Right atrium auricular region (tissue), 2 donors: Measurements from ENCODE around the gene ATF7IP2. TPM values are rescaled to one million over a fixed set of nuclear protein-coding genes. Genes with fewer than 3 reads are reported as not detected.

Experiments used
- DNase-seq: peaks from one replicate; pipeline ENCODE4 v3.0.0-alpha.2; 2019; ENCODE audit warnings: low spot score
- H3K27ac ChIP-seq, 2 donors: fragments of 200-600 bp; sonication (generic); 1 replicate in 1 of 2; 2 replicates in 1 of 2; pipeline ENCODE4 v1.5.1; 2016 to 2019
- H3K27me3 ChIP-seq, 2 donors: fragments of 200-600 bp; sonication (generic); one replicate each; pipeline versions ENCODE4 v1.5.1 to v1.6.0; 2017 to 2019
- H3K36me3 ChIP-seq: fragments of 200-600 bp; sonication (generic); one replicate; pipeline ENCODE4 v1.5.1; 2016
- H3K4me1 ChIP-seq, 2 donors: fragments of 200-600 bp; sonication (generic); one replicate each; pipeline versions ENCODE4 v1.5.1 to v1.6.0; 2017 to 2019
- H3K4me3 ChIP-seq, 2 donors: fragments of 200-600 bp; sonication (generic); 1 replicate in 1 of 2; 2 replicates in 1 of 2; pipeline ENCODE4 v1.5.1; 2017 to 2019; ENCODE audit warnings: mild to moderate bottlenecking in 1 of 2, moderate library complexity in 1 of 2
- H3K9me3 ChIP-seq, 2 donors: fragments of 200-600 bp; sonication (generic); one replicate each; pipeline ENCODE4 v1.5.1; 2019
- CTCF ChIP-seq, 2 donors: fragments of 200-600 bp; sonication (generic); IDR thresholded peaks; one replicate each; pipeline ENCODE4 v1.5.1; 2019; ENCODE audit warnings: antibody characterized with exemption in 2 of 2
- total RNA-seq, 2 donors: library from RNA; depleted of rRNA; stranded (reverse); fragments of >200 nt; gene quantifications; one replicate each; pipeline ENCODE4 v1.1.0, GENCODE V29; 2016

ATF7IP2 gene
- total RNA-seq, 2 donors from 2014 or later, result 22.6 to 32.7 TPM

DNA sequence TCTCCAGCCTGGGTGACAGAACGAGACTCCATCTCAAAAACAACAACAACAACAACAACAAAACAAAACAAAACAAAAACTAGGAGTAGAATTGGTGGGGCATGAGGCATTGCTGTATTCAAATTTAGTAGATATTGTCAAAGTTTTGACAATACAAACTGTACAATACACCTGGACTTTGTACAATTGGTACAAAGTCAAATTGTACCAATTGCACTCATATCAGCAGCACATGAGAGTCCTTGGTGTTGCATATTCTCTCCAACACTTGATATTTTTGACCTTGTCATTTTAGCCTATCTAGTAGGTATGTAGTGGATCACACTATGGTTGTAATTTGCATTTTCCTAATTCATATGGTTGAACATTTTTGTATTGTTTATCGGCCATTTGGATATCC is 14.3 kb upstream of the ATF7IP2 start:
- H3K4me3 ChIP-seq, result no peak overlapping the region
- no peak for DNase-seq

DNA sequence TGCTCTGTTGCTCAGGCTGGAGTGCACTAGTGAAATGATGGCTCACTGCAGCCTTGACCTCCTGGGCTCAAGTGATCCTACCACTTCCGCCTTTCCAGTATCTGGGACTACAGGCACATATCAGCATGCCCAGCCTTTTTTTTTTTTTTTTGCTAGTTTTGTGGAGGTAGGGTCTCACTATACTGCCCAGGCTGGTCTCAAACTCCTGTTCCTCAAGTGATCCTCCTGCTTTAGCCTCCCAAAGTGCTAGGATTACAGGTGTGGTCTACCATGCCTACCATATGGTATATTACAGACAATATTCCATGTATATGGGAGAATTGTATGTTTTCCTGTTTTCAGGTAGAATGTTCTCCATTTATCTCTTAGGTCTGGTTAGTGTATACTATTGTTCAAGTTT is 12.3 kb upstream of the ATF7IP2 start:
- Histone ChIP-seq H3K9me3 (peaks cover 0 to 8% of the 10 kb centered on the region in 2 donors), H3K27ac (no peak overlapping the region), H3K4me3 (no peak overlapping the region), H3K36me3 (no peaks in the 10 kb centered on the region), H3K27me3 (no peaks in the 10 kb centered on the region), H3K4me1 (no peaks in the 10 kb centered on the region)
- DNase-seq, result no peak
- no peak for TF ChIP-seq CTCF (IDR thresholded peaks at IDR 0.05)

More for the DNA sequence above, 14.3 kb upstream of the ATF7IP2 start:
- Histone ChIP-seq H3K4me1 (no peaks in the 10 kb centered on the region), H3K27ac (no peak overlapping the region), H3K36me3 (no peaks in the 10 kb centered on the region), H3K27me3 (no peaks in the 10 kb centered on the region), H3K9me3 (peaks cover 0 to 8% of the 10 kb centered on the region in 2 donors)
- no peak for TF ChIP-seq CTCF (IDR thresholded peaks at IDR 0.05)

DNA sequence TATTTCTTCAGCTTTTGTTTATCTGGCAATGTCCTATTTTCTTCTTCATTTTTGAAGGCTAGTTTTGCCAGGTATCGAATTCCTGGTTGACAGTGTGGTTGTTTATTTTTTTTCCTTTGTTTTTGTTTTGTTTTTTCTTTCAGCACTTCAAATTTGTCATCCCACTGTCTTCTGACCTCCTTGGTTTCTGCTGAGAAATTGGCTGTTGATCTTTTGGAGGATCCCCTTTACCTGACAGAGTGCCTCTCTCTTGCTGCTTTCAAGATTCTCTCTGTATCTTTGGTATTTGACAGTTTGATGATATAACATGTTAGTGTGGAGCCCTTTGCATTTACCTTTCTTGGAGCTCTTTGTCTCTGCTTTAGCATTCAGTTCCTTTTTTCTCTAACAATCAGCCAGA is 9.6 kb upstream of the ATF7IP2 start:
- Histone ChIP-seq H3K27ac (no peak overlapping the region), H3K4me3 (no peak overlapping the region), H3K4me1 (no peaks in the 10 kb centered on the region), H3K36me3 (no peaks in the 10 kb centered on the region), H3K27me3 (no peaks in the 10 kb centered on the region), H3K9me3 (peaks cover 0 to 8% of the 10 kb centered on the region in 2 donors)
- no peak for DNase-seq
- TF ChIP-seq CTCF (IDR thresholded peaks at IDR 0.05), result no peak

GRCh38 chr16:10383626-10384025 is 2.2 kb upstream of the ATF7IP2 start:
- no peak overlapping the region for H3K27ac ChIP-seq
- peaks cover 0 to 18% of the 10 kb centered on the region in 2 donors for H3K4me1 ChIP-seq
- H3K27me3 ChIP-seq, result no peaks in the 10 kb centered on the region
- DNase-seq, result no peak
- H3K36me3 ChIP-seq, result no peaks in the 10 kb centered on the region
- no peak for TF ChIP-seq CTCF (IDR thresholded peaks at IDR 0.05)
- H3K9me3 ChIP-seq, result no peaks in the 10 kb centered on the region
- H3K4me3 ChIP-seq, result no peak overlapping the region

DNA sequence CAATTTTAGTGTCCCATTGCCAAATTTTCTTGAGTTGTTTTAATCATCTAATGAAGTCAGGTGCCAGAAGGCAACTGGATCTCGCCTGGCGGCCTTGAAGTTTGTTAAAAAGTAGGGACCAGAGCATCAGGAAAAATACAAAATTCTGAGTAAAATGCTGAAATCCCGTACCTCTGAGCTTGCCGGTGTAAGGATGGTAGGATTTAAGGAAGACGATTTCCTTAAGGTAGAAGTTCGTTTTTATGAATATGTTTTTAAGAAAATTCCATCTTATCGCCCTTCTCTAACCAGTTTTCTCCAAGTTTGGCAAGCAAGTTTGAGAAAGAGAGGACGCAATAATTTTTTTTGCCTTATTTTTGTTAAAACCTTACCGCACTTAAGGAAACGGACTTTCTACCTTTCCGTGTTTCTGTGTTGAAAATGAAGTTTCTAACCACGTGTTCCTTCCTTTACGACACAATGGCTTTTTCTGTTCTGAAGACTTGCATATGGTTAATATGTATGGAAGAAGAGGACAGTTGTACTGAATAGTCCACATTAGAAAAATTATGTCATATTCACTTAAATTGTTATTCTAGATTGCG is 748 bp downstream of the ATF7IP2 start:
- peak overlapping the region; percentile 55 to 71 for H3K4me3 ChIP-seq
- no peak for DNase-seq
- TF ChIP-seq CTCF (IDR thresholded peaks at IDR 0.05), result no peak
- no peaks in the 10 kb centered on the region for H3K36me3 ChIP-seq
- H3K27me3 ChIP-seq, result no peaks in the 10 kb centered on the region
- H3K4me1 ChIP-seq, result peaks cover 0 to 18% of the 10 kb centered on the region in 2 donors
- no peaks in the 10 kb centered on the region for H3K9me3 ChIP-seq
- H3K27ac ChIP-seq, result peak overlapping the region; percentile 79 to 87

DNA sequence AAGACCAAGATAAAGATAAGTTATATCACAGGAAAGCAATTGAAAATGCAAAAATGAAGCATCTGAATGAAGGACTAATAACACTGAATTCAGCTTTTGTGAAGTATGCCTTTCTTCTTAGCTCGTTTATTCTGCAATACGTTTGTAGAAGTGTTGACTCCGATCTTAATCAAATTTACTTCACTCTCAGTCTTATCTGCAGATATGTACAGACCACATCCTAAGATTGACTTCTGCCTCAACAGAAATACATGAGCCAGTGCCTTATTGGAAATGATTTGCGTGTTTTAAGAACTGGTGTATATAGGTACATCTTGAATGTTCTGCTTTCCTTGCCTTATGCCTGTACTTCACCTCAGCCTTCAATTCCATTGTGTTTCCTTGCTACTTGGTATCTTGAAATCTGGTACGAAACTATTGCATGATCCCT is 1.3 kb downstream of the ATF7IP2 start:
- no peaks in the 10 kb centered on the region for H3K27me3 ChIP-seq
- TF ChIP-seq CTCF (IDR thresholded peaks at IDR 0.05), result no peak
- H3K27ac ChIP-seq, result no peak overlapping the region

More for the DNA sequence above, 1.3 kb downstream of the ATF7IP2 start:
- Histone ChIP-seq H3K4me3 (peak overlapping the region; percentile 55 to 71), H3K36me3 (no peaks in the 10 kb centered on the region), H3K9me3 (no peaks in the 10 kb centered on the region), H3K4me1 (peaks cover 0 to 18% of the 10 kb centered on the region in 2 donors)
- no peak for DNase-seq
